GM12865 (cell line): ENCODE results near the gene SAP30BP.

Experiments
- DNase-seq: peaks from one replicate; pipeline ENCODE4 v3.0.0; 2010; ENCODE audit warnings: low read depth
- H3K4me3 ChIP-seq: 2 replicates; pipeline ENCODE4 v1.5.1; 2011; ENCODE audit warnings: mild to moderate bottlenecking, low read depth, low read length, control low read depth
- TF ChIP-seq, protein P1 (sequence below): IDR thresholded peaks from 2 replicates; pipeline ENCODE4 v1.5.1; 2011; ENCODE audit warnings: low read length, control low read depth, low read depth, inconsistent platforms; ENCODE audit not compliant: insufficient read depth; ENCODE audit errors: missing control alignments

SAP30BP gene

DNA sequence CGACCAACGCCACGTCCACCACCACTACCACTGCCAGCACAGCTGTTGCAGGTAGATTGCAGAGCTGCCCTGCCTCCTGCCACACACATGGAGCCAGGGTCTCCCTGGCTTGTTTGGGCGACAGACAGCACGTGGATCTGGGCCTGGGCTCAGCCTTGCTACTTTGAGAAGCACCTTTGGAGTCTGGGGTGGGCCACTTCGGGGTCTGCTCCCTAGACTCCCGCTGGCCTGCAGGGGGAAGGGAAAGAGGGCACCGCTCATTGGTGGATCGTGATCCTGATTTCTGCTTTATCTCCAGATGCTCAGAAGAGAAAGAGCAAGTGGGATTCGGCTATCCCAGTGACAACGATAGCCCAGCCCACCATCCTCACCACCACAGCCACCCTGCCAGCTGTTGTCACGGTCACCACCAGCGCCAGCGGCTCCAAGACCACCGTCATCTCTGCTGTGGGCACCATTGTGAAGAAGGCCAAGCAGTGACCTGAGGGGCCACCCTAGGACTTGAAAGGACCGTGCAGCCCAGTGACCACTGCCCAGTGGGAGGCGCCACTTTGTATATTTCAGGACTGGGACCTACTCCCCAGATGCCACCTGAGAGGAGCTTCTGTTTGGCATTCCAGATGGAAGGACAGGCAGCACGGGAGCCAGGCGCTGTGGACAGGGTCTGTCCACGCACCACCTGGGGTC is 39.0 kb downstream of the SAP30BP start:
- H3K4me3 ChIP-seq = no peak overlapping the region
- TF ChIP-seq, protein P1, sequence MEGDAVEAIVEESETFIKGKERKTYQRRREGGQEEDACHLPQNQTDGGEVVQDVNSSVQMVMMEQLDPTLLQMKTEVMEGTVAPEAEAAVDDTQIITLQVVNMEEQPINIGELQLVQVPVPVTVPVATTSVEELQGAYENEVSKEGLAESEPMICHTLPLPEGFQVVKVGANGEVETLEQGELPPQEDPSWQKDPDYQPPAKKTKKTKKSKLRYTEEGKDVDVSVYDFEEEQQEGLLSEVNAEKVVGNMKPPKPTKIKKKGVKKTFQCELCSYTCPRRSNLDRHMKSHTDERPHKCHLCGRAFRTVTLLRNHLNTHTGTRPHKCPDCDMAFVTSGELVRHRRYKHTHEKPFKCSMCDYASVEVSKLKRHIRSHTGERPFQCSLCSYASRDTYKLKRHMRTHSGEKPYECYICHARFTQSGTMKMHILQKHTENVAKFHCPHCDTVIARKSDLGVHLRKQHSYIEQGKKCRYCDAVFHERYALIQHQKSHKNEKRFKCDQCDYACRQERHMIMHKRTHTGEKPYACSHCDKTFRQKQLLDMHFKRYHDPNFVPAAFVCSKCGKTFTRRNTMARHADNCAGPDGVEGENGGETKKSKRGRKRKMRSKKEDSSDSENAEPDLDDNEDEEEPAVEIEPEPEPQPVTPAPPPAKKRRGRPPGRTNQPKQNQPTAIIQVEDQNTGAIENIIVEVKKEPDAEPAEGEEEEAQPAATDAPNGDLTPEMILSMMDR = no peak
- no peak for DNase-seq

DNA sequence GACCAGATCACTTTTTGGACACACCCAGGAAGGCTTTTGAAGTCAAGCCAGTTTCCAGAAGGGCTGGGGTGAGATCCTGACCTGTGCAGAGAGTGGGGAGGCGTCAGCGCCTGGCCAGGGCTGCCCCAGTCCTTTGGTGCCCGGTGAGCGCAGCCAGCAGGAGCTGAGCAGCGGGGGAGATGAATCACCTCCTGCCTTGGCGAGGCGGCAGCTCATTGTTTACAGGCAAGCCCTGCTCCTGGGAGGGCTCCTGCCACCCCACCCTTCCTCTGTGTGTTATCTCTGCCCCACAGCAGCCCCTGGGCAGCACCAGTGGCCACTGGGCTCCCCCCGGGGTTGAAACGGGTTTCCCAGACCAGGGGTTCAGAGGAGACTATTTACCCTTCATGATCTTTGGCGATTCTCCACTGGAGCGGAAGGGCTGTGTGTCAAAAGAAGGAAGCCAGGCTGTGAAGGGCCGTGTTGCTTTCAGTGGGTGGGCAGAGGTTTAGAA is 40.0 kb downstream of the SAP30BP start:
- TF ChIP-seq, protein P1 = no peak
- no peak overlapping the region for H3K4me3 ChIP-seq
- DNase-seq = no peak

DNA sequence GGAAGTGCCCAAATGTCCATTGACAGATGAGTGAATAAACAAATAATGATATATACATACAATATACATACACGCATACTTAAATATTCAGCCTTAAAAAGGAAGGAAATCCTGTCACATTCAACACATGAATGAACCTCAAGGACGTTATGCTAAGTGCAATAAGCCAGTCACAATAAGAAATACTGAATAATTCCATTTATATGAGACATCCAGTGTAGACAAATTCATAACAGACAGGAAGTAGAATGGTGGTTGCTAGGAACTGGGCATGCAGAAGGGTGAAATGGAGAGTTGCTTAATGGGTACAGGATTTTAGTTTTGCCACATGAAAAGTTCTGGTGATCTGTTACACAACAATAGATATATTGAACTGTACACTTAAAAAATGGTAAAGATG is 45.3 kb downstream of the SAP30BP start:
- H3K4me3 ChIP-seq = no peak overlapping the region
- TF ChIP-seq, protein P1 = no peak
- DNase-seq = no peak

DNA sequence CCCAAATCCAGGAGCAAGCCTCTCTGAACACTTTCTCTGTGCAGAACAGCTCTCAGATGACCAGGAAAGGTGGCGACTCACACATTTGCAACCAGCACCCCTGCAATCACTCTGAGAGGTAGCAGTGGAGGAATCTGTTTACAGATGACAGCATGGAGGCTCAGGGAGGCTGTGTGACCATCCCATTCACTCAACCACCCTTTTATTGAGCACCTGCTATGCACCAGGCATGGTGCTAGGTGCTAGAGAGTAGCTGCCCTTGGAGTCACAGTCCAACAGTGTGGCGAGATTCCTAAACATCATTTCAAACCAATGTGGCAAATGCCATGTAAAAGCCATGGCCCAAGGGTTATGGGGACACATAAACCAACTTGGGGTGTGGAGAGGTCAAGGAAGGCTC is 52.6 kb downstream of the SAP30BP start:
- DNase-seq = no peak

DNA sequence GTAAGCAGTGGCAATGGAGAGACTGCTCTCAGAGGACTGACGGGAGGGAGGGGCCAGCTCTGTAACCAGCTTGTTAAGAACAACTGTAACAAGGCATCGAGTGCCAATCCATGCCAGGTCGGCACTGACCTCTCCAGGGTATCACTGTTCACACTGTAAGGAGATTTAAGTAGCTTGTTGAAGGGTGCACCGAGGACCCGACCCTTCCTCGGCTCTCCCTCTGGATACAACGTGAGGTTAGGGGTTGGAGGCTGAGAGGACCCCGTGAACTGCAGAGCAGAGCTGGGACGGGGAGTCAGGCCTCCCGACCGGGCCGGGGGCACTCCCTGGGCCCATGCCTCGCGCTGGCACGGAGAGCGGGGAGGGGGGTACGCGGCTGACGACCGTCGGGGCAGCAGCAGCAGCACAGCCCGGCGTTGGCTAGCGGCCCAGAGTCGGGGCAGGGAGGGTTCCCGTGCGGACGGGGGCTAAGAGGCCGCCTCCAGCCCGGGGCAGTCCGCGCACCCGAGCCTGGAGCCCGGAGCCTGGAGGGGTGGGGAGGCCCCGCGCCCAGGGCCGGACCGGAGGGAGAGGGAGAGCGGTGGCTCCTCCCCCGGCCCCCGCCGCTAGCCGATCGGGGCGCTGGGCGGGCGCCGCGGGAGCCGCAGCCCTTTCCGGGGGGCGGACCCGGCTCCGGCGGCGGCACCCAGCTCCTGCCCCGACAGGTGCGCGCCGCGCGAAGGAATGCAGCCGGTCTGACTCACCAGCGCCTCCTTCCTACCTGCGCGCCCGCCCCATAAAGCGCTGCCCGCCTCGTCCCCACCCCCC is 53.7 kb downstream of the SAP30BP start, which contains the start of gene ITGB4:
Gene ITGB4 (plus strand): TSS at position 804 of the 807 bp plus-strand sequence. CDS start 3,245 bp downstream, outside the sequence.
- H3K4me3 ChIP-seq = peak within 1 kb of the TSS; percentile 11; the same call in 1 of the 2 replicates
- TF ChIP-seq, protein P1 = no peak
- peak; percentile 47 for DNase-seq

More for the DNA sequence above, 52.6 kb downstream of the SAP30BP start:
- no peak overlapping the region for H3K4me3 ChIP-seq
- TF ChIP-seq, protein P1 = no peak

DNA sequence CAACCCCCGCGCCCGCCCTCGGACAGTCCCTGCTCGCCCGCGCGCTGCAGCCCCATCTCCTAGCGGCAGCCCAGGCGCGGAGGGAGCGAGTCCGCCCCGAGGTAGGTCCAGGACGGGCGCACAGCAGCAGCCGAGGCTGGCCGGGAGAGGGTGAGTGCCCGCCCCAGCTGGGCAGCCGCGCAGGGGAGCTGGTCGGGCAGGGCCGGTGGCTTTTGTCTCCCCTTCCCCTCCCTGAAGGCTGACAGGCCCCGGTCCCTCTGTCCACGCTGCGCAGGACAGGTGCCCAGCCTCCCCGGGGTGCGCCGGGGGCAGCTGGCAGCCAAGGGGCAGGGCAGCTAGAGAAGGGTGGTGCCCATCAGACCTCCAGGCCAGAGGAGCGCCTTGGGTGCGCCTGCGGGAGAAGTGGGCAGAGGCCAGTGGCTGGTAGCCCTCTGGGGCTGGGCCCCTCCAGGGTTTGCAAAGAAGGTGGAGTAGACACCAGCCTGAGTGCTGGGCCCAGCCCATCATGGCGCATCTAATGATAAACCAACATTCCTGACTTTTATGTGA is 54.4 kb downstream of the SAP30BP start:
- no peak overlapping the region for H3K4me3 ChIP-seq

More for the DNA sequence above, 54.4 kb downstream of the SAP30BP start:
- TF ChIP-seq, protein P1 = no peak
- no peak for DNase-seq
